Measurements from ENCODE around the gene P2RY8.

DNA sequence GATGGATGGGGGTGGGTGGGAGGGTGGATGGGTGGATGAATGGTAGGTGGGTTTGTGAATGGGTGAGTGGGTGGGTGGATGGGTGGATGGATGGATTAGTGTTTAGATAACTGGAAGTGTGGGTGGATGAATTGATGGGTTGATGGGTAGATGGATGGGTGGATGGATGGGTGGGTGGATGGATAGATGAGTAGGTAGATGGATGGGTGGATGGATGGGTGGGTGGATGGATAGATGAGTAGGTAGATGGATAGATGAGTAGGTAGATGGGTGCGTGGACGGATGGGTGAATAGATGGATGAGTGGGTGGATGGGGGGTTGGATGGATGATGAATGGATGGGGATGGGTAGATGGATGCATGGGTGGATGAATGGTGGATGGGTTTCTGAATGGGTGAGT lies 64.0 kb downstream of the P2RY8 start:
- TF ChIP-seq EZH2 (IDR thresholded peaks at IDR 0.05) (no peak), SP1 (IDR thresholded peaks at IDR 0.05; ENCODE audit: low read depth) (no peak), POLR2A (IDR thresholded peaks at IDR 0.05; ENCODE audit: borderline replicate concordance, extremely low read depth, insufficient read depth, insufficient read length) (no peak), EGR1 (IDR thresholded peaks at IDR 0.05; ENCODE audit: low read depth) (no peak)
- TF ChIP-seq, protein P1, sequence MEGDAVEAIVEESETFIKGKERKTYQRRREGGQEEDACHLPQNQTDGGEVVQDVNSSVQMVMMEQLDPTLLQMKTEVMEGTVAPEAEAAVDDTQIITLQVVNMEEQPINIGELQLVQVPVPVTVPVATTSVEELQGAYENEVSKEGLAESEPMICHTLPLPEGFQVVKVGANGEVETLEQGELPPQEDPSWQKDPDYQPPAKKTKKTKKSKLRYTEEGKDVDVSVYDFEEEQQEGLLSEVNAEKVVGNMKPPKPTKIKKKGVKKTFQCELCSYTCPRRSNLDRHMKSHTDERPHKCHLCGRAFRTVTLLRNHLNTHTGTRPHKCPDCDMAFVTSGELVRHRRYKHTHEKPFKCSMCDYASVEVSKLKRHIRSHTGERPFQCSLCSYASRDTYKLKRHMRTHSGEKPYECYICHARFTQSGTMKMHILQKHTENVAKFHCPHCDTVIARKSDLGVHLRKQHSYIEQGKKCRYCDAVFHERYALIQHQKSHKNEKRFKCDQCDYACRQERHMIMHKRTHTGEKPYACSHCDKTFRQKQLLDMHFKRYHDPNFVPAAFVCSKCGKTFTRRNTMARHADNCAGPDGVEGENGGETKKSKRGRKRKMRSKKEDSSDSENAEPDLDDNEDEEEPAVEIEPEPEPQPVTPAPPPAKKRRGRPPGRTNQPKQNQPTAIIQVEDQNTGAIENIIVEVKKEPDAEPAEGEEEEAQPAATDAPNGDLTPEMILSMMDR (IDR thresholded peaks at IDR 0.05 in 2 of 3, conservative IDR thresholded peaks at IDR 0.05 in 1 of 3; ENCODE audit: borderline replicate concordance in 1 of 3, insufficient read depth in 1 of 3, low read depth in 2 of 3, low read length in 2 of 3), result no peak
- TF ChIP-seq, protein P2, sequence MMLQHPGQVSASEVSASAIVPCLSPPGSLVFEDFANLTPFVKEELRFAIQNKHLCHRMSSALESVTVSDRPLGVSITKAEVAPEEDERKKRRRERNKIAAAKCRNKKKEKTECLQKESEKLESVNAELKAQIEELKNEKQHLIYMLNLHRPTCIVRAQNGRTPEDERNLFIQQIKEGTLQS (IDR thresholded peaks at IDR 0.05), result no peak

Data from HCT116 (cell line).